Pancreas (tissue), 10 donors: ENCODE measurements around the gene ARPC4. TPM values are rescaled to one million over a fixed set of nuclear protein-coding genes. Genes with fewer than 3 reads are reported as not detected.

Source experiments
- ATAC-seq, 4 donors: fragments of 200-7000 bp; cut with Tn5 transposase; one replicate each; pipeline versions ENCODE4 v1.8.0 to v1.9.1; 2020; ENCODE audit warnings: mild to moderate bottlenecking in 4 of 4, moderate library complexity in 4 of 4
- DNase-seq, 6 donors: peaks; one replicate each; pipeline ENCODE4 v3.0.0-alpha.2; 2020
- FAIRE-seq: peaks from 2 replicates; lab custom pipeline; 2012; peaks lifted over from hg19 to GRCh38; lab: Jason Lieb, UNC
- H3K27ac ChIP-seq, 4 donors: fragments of 200-600 bp; sonication (generic); 1 replicate in 3 of 4; 2 replicates in 1 of 4; pipeline versions ENCODE4 v1.5.0 to v1.8.0; 2020
- H3K27me3 ChIP-seq, 4 donors: fragments of 200-600 bp; one replicate each; pipeline ENCODE4 v1.8.0; 2021
- H3K36me3 ChIP-seq, 3 donors: fragments of 200-600 bp; sonication (generic) in 1 of 3; one replicate each; pipeline versions ENCODE4 v1.5.0 to v1.8.0; 2020 to 2021
- H3K4me1 ChIP-seq, 3 donors: fragments of 200-600 bp; one replicate each; pipeline ENCODE4 v1.8.0; 2021
- H3K4me3 ChIP-seq, 4 donors: fragments of 200-600 bp; sonication (generic) in 2 of 4; one replicate each; pipeline versions ENCODE4 v1.5.0 to v1.8.0; 2020 to 2021
- H3K9me3 ChIP-seq, 4 donors: fragments of 200-600 bp; one replicate each; pipeline ENCODE4 v1.8.0; 2021
- WGBS, 2 donors: extraction: QIAGEN DNeasy Blood & Tissue Kit; methylation state at CpG; one replicate each; pipeline ENCODE4 v1.1.7; 2013; 5-methylcytosine and 5-hydroxymethylcytosine counted together
- intact Hi-C, 3 donors: fragments of 100-400 bp; cut with DNase I; formaldehyde crosslinking; loops; one replicate each; pipeline versions ENCODE4 v1.11.1 to v1.14.2; 2022
- polyA plus RNA-seq, 2 donors: library from polyadenylated mRNA; stranded (reverse); fragments of 200-250 nt; gene quantifications; one replicate each; pipeline ENCODE4 v1.2.3, GENCODE V29; 2013
- total RNA-seq, 6 donors: library from RNA; stranded (reverse); fragmentation: NEBNext Ultra II Directional in 4 of 6; extraction: Animal tissue kit (Norgen Biotek cat#: 25700) in 4 of 6; gene quantifications; one replicate each; pipeline versions ENCODE4 v1.2.1 to v1.2.4, GENCODE V29; 2021 to 2023
- TF ChIP-seq, protein P1 (sequence below), 4 donors: fragments of 200-600 bp; sonication (generic) in 3 of 4; IDR thresholded peaks; one replicate each; pipeline versions ENCODE4 v1.5.0 to v1.8.0; 2021; ENCODE audit warnings: antibody characterized with exemption in 4 of 4
- donor health status: healthy with polysubstance abuse.
- donor health status: DM: no; HTN: no; CAD: no; lungs with moderate emphysema.
- donor health status: DM: no; HTN: no; CAD: no.
- donor health status: control.
- donor health status: control.
- donor health status: Bipolar disorder and iron deficiency.
- donor health status: DM: yes; HTN: yes; CAD: no.
- donor health status: DM: no; HTN: no; CAD: no.
- donor health status: DM: no; HTN: no; CAD: no.
- donor health status: DM: yes; HTN: yes; CAD: no.

The ARPC4 gene
- total and polyA plus RNA-seq, 8 donors = 35.0 to 72.6 (median 46.8) TPM

DNA sequence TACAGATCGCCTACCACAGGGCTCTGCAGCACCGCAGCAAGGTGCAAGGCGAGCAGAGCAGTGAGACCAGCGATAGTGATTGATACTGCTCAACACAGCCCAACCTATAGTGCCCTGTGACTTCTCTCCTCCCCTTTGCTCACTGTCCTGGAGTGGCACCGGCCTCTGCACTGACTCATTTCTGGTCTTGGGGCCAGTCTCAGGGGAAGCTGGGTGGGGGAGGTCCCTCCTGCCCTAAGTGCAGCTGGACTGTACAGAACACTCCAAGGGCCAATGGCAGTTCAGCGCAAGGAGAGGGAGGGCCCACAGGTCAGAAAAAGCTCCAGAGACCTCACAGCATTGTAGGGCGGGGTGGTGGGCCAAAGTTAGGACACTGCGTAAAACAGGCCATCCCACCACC, 45.6 kb upstream of the ARPC4 start:
- no peak for FAIRE-seq
- peaks cover 10 to 62% (median 36%) of the 10 kb centered on the region in 3 donors for H3K36me3 ChIP-seq
- TF ChIP-seq, protein P1, sequence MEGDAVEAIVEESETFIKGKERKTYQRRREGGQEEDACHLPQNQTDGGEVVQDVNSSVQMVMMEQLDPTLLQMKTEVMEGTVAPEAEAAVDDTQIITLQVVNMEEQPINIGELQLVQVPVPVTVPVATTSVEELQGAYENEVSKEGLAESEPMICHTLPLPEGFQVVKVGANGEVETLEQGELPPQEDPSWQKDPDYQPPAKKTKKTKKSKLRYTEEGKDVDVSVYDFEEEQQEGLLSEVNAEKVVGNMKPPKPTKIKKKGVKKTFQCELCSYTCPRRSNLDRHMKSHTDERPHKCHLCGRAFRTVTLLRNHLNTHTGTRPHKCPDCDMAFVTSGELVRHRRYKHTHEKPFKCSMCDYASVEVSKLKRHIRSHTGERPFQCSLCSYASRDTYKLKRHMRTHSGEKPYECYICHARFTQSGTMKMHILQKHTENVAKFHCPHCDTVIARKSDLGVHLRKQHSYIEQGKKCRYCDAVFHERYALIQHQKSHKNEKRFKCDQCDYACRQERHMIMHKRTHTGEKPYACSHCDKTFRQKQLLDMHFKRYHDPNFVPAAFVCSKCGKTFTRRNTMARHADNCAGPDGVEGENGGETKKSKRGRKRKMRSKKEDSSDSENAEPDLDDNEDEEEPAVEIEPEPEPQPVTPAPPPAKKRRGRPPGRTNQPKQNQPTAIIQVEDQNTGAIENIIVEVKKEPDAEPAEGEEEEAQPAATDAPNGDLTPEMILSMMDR (IDR thresholded peaks at IDR 0.05) = no peak

DNA sequence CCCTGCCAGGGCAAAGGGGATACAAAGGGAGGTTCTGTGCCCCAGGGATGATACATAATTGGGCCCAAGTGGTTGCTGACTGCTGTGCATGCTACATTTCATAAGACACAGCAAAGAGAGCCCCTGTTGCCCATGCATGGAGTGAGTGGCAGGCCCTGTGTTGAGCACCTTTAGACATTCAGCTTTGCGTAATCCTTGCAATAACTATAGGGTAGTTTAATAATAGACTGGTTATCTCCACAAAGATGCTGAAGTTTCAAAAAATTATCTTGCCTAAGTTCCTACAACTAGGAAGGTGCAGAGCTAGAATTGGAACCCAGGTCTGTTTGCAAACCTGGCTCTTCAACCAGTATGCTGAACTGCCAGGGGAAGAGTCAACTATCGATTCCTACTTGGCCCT, 44.9 kb upstream of the ARPC4 start:
- DNase-seq = no peak
- TF ChIP-seq, protein P1 (IDR thresholded peaks at IDR 0.05) = no peak
- Histone ChIP-seq H3K4me1 (peaks cover 0 to 9% (median 5%) of the 10 kb centered on the region in 3 donors), H3K27me3 (no peaks in the 10 kb centered on the region), H3K4me3 (no peak overlapping the region), H3K27ac (no peak overlapping the region), H3K9me3 (no peaks in the 10 kb centered on the region), H3K36me3 (peaks cover 8 to 57% (median 28%) of the 10 kb centered on the region in 3 donors)
- WGBS, 2 donors = 97 to 100% methylated on average over 2 of the region's 2 CpGs
- FAIRE-seq = no peak
- intact Hi-C loops = no loop called here
- no peak for ATAC-seq

More for the DNA sequence above, 45.6 kb upstream of the ARPC4 start:
- Histone ChIP-seq H3K27ac (no peak overlapping the region), H3K4me3 (no peak overlapping the region), H3K9me3 (no peaks in the 10 kb centered on the region), H3K4me1 (peaks cover 0 to 9% (median 5%) of the 10 kb centered on the region in 3 donors), H3K27me3 (no peaks in the 10 kb centered on the region)
- intact Hi-C loops = no loop called here
- ATAC-seq (no peak), DNase-seq (no peak)
- WGBS, 2 donors = 91 to 93% methylated on average over 8 of the region's 8 CpGs

DNA sequence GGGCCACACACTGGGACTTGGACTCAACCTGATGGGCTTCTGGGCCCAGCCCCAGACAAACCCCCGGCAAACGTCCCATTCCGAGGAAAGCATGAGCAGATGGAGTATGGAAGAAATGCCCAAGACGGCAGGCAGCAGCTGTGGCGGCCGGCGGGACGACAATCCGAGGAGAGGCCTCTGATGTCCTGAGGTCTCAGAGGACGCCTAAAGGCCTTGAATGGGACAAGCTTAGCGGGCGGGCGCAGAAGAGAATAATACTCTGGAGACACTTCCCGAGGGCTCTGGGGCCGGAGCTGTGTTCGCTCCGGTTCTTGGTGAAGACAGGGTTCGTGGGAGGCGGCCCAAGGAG, 43.6 kb upstream of the ARPC4 start:
- DNase-seq (peak in 2 of 6 donors; percentile 35 to 77), ATAC-seq (peak; percentile 25 to 41 (median 37)), FAIRE-seq (no peak)
- Histone ChIP-seq H3K27ac (peak overlapping the region; percentile 63 to 87 (median 83)), H3K9me3 (no peaks in the 10 kb centered on the region), H3K4me1 (peaks cover 0 to 9% (median 5%) of the 10 kb centered on the region in 3 donors), H3K27me3 (no peaks in the 10 kb centered on the region), H3K36me3 (peaks cover 0 to 44% (median 16%) of the 10 kb centered on the region in 3 donors), H3K4me3 (peak overlapping the region; percentile 31 to 73 (median 54))
- intact Hi-C loops = no loop called here
- 2 to 4% methylated on average over 19 of the region's 19 CpGs for whole genome bisulfite sequencing, 2 donors
- TF ChIP-seq, protein P1 (IDR thresholded peaks at IDR 0.05) = no peak

DNA sequence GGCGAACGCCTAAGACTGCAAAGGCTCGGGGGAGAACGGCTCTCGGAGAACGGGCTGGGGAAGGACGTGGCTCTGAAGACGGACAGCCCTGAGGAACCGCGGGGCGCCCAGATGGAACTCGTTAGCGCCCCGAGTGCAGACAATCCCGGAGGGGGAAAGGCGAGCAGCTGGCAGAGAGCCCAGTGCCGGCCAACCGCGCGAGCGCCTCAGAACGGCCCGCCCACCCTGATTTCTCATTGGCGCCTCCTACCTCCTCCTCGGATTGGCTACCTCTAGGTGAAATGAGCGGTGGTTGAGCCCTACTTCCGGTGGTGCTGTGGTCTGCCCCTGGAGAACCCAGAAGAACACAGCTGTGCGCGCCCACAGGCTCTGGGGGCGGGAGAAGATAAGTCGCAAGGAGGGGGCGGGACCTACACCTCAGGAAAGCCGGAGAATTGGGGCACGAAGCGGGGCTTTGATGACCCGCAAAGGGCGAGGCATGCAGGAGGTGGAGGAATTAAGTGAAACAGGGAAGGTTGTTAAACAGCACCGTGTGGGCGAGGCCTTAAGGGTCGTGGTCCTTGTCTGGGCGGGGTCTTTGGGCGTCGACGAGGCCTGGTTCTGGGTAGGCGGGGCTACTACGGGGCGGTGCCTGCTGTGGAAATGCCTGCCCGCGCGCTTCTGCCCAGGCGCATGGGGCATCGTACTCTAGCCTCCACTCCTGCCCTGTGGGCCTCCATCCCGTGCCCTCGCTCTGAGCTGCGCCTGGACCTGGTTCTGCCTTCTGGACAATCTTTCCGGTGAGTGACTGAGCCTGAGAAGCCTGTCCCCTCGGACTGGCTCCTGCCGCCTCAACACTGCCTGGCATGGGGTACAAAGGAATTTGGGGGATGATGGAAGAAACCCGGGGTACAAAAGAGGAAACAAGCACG, 43.0 kb upstream of the ARPC4 start, which contains the start of gene OGG1:
TSS of gene OGG1 (plus strand) at position 308 of the 911 bp plus-strand sequence. CDS start at position 643, 335 bp downstream.
- TF ChIP-seq, protein P1 (IDR thresholded peaks at IDR 0.05) = no peak
- Histone ChIP-seq H3K9me3 (no peaks in the 10 kb centered on the region), H3K4me1 (peaks cover 0 to 9% (median 5%) of the 10 kb centered on the region in 3 donors), H3K27ac (peak within 1 kb of the TSS; percentile 63 to 87 (median 83)), H3K27me3 (no peaks in the 10 kb centered on the region), H3K36me3 (peaks cover 0 to 38% (median 15%) of the 10 kb centered on the region in 3 donors), H3K4me3 (peak within 1 kb of the TSS; percentile 31 to 73 (median 54))
- peak; percentile 96 to 99 (median 96) for ATAC-seq
- DNase-seq = peak; percentile 97 to 99 (median 98)
- WGBS, 2 donors = 1% methylated on average over 59 to 60 of the region's 60 CpGs
- intact Hi-C loops = no loop called here
- no peak for FAIRE-seq
